Retinal pigment epithelial cell (primary cell): ENCODE data around the gene ADAM22.

Experiments
- DNase-seq: peaks from one replicate; pipeline ENCODE4 v3.0.0-alpha.2; 2010; ENCODE audit warnings: low read depth
- H3K4me3 ChIP-seq: 2 replicates; pipeline ENCODE4 v1.5.1; 2011; ENCODE audit warnings: mild to moderate bottlenecking, low read length, control low read depth, moderate library complexity
- CTCF ChIP-seq: conservative IDR thresholded peaks from 2 replicates; pipeline ENCODE4 v1.5.1; 2011; ENCODE audit warnings: low read depth, low read length, control low read depth, inconsistent platforms

The ADAM22 gene

GRCh38 chr7:88002617-88003016 lies 68.6 kb downstream of the ADAM22 start:
- no peak overlapping the region for H3K4me3 ChIP-seq
- no peak for DNase-seq
- TF ChIP-seq CTCF: no peak

- no peak for TF ChIP-seq CTCF
- no peak for DNase-seq
- H3K4me3 ChIP-seq: no peak overlapping the region
Observed at GRCh38 chr7:88003581-88003980, 69.5 kb downstream of the ADAM22 start.

GRCh38 chr7:88005191-88005590 lies 71.1 kb downstream of the ADAM22 start:
- no peak for DNase-seq
- H3K4me3 ChIP-seq: no peak overlapping the region
- TF ChIP-seq CTCF: no peak

- no peak for DNase-seq
- no peak overlapping the region for H3K4me3 ChIP-seq
- no peak for TF ChIP-seq CTCF
Observed at GRCh38 chr7:88009651-88010050, 75.6 kb downstream of the ADAM22 start.

- H3K4me3 ChIP-seq: no peak overlapping the region
- TF ChIP-seq CTCF: no peak
- DNase-seq: no peak
Observed at GRCh38 chr7:88012086-88012485, 78.0 kb downstream of the ADAM22 start.

GRCh38 chr7:88013981-88014380 lies 79.9 kb downstream of the ADAM22 start:
- no peak for TF ChIP-seq CTCF
- H3K4me3 ChIP-seq: no peak overlapping the region
- no peak for DNase-seq

GRCh38 chr7:88014581-88014980 lies 80.5 kb downstream of the ADAM22 start:
- DNase-seq: no peak
- TF ChIP-seq CTCF: no peak
- H3K4me3 ChIP-seq: no peak overlapping the region
